HepG2 (cell line): ENCODE measurements around the gene RASSF8. TPM values are rescaled to one million over a fixed set of nuclear protein-coding genes. Genes with fewer than 3 reads are reported as not detected.

Experiments
- ATAC-seq: fragments of 200-7000 bp; cut with Tn5 transposase; 3 replicates; pipeline ENCODE4 v1.9.1; 2020; ENCODE audit warnings: mild to moderate bottlenecking, moderate library complexity
- BruUV-seq: library from RNA; stranded (reverse); fragments of 400-500 nt; replicated peaks from 2 replicates; lab custom pipeline; 2021; lab: Mats Ljungman, UMichigan
- CTCF ChIA-PET: fragments of 300-600 bp; formaldehyde crosslinking; extraction: SDS; loops from one replicate; lab custom pipeline; 2021; ENCODE audit warnings: low total read pairs, inconsistent platforms, low intra/inter-chr PET ratio; lab: Yijun Ruan, JAX
- POLR2A ChIA-PET: fragments of 350-600 bp; sonication (Branson Sonifier 250); formaldehyde crosslinking; loops from one replicate; lab custom pipeline; 2020; ENCODE audit warnings: antibody characterized with exemption, inconsistent platforms; lab: Yijun Ruan, JAX
- DNase-seq: peaks from one replicate; pipeline ENCODE4 v3.0.0-alpha.2; 2015; ENCODE audit warnings: low spot score
- FAIRE-seq: peaks from 3 replicates; lab custom pipeline; 2011; peaks lifted over from hg19 to GRCh38; lab: Jason Lieb, UNC
- H2AFZ ChIP-seq: one replicate; pipeline ENCODE4 v1.6.1; 2011; ENCODE audit warnings: low read length, inconsistent platforms
- H3K27ac ChIP-seq: fragments of 300-600 bp; 3 replicates; pipeline ENCODE4 v1.8.0; 2011; ENCODE audit warnings: mixed run types, mild to moderate bottlenecking, mixed read lengths, low read length, inconsistent platforms; ENCODE audit not compliant: insufficient read depth; ENCODE audit errors: extremely low read length
- H3K27me3 ChIP-seq, 2 experiments: fragments of 200-600 bp in 1 of 2; 2 replicates in 1 of 2; 3 replicates in 1 of 2; pipeline versions ENCODE4 v1.6.0 to v1.8.0; 2011; ENCODE audit warnings: low read length in 2 of 2, mild to moderate bottlenecking in 2 of 2, moderate library complexity in 2 of 2, inconsistent platforms in 1 of 2; ENCODE audit not compliant: insufficient read depth in 2 of 2, control insufficient read depth in 1 of 2
- H3K36me3 ChIP-seq, 2 experiments: fragments of 200-600 bp in 1 of 2; replicated peaks in 1 of 2; 2 replicates in 1 of 2; 3 replicates in 1 of 2; pipeline versions ENCODE4 v1.5.1 to v1.8.0; 2011; ENCODE audit warnings: low read length in 2 of 2, inconsistent platforms in 1 of 2; ENCODE audit not compliant: insufficient read depth in 2 of 2, control insufficient read depth in 1 of 2
- H3K4me1 ChIP-seq: 2 replicates; pipeline ENCODE4 v1.5.1; 2012; ENCODE audit warnings: low read length, inconsistent platforms; ENCODE audit not compliant: insufficient read depth
- H3K4me2 ChIP-seq: 2 replicates; pipeline ENCODE4 v1.6.0; 2011; ENCODE audit warnings: low read depth, low read length, inconsistent platforms
- H3K4me3 ChIP-seq, 3 experiments: fragments of 200-600 bp in 1 of 3; sonication (generic), shearing (Covaris generic) in 1 of 3; replicated peaks in 1 of 3; 2 replicates each; pipeline ENCODE4 v1.5.1; 2011 to 2016; ENCODE audit warnings: low read length in 3 of 3, inconsistent platforms in 2 of 3, low read depth in 2 of 3, mild to moderate bottlenecking in 2 of 3, control low read depth in 1 of 3, mixed read lengths in 1 of 3; ENCODE audit not compliant: insufficient read depth in 1 of 3
- H3K79me2 ChIP-seq: one replicate; pipeline ENCODE4 v1.6.1; 2011; ENCODE audit warnings: low read length, inconsistent platforms; ENCODE audit not compliant: insufficient read depth
- H3K9ac ChIP-seq: 2 replicates; pipeline ENCODE4 v1.6.0; 2011; ENCODE audit warnings: mild to moderate bottlenecking, low read depth, low read length, inconsistent platforms; ENCODE audit not compliant: insufficient read depth
- H3K9me3 ChIP-seq: 2 replicates; pipeline ENCODE4 v1.5.1; 2012; ENCODE audit warnings: mild to moderate bottlenecking, low read length
- H4K20me1 ChIP-seq: 2 replicates; pipeline ENCODE4 v1.6.0; 2011; ENCODE audit warnings: inconsistent platforms, mild to moderate bottlenecking, low read length, moderate library complexity; ENCODE audit not compliant: insufficient read depth
- ATF7 ChIP-seq, 2 experiments: fragments of 450-650 bp in 1 of 2; sonication (generic) in 1 of 2; formaldehyde crosslinking in 1 of 2; IDR thresholded peaks; 2 replicates each; pipeline versions ENCODE4 v1.4.0 to v1.6.1; 2016 to 2020; ENCODE audit warnings: antibody characterized with exemption in 1 of 2, mild to moderate bottlenecking in 1 of 2, missing genetic modification reagents in 1 of 2
- BHLHE40 ChIP-seq: IDR thresholded peaks from 2 replicates; pipeline ENCODE4 v1.6.1; 2011; ENCODE audit warnings: low read length, improper control_type of control experiment
- CERS6 ChIP-seq: sonication (generic); formaldehyde crosslinking; IDR thresholded peaks from 2 replicates; pipeline ENCODE4 v1.5.0; 2020; ENCODE audit warnings: missing genetic modification reagents
- HNF4A ChIP-seq: sonication (generic); formaldehyde crosslinking; IDR thresholded peaks from 2 replicates; pipeline ENCODE4 v1.4.0; 2020; ENCODE audit warnings: missing genetic modification reagents
- MTA1 ChIP-seq: sonication (generic); formaldehyde crosslinking; IDR thresholded peaks from 2 replicates; pipeline ENCODE4 v1.4.0; 2020; ENCODE audit warnings: missing genetic modification reagents, mild to moderate bottlenecking, borderline replicate concordance
- PPARG ChIP-seq: conservative IDR thresholded peaks from 2 replicates; pipeline ENCODE4 v1.6.1; 2016; ENCODE audit warnings: missing biosample characterization, missing genetic modification reagents
- ZFP37 ChIP-seq: sonication (generic); formaldehyde crosslinking; IDR thresholded peaks from 2 replicates; pipeline ENCODE4 v1.4.0; 2020; ENCODE audit warnings: missing genetic modification reagents, borderline replicate concordance
- ZNF281 ChIP-seq: sonication (generic); formaldehyde crosslinking; IDR thresholded peaks from 2 replicates; pipeline ENCODE4 v1.4.0; 2020; ENCODE audit warnings: missing genetic modification reagents, borderline replicate concordance
- ZNF687 ChIP-seq: sonication (generic); formaldehyde crosslinking; IDR thresholded peaks from 2 replicates; pipeline ENCODE4 v1.5.1; 2020; ENCODE audit warnings: mild to moderate bottlenecking, missing genetic modification reagents, moderate library complexity
- ZNF768 ChIP-seq: sonication (generic); formaldehyde crosslinking; IDR thresholded peaks from 2 replicates; pipeline ENCODE4 v1.4.0; 2020; ENCODE audit warnings: missing genetic modification reagents
- ZNF891 ChIP-seq: sonication (generic); formaldehyde crosslinking; IDR thresholded peaks from 2 replicates; pipeline ENCODE4 v1.5.0; 2020; ENCODE audit warnings: mild to moderate bottlenecking, missing genetic modification reagents
- WGBS: methylation state at CpG from one replicate; pipeline ENCODE4 v1.1.6; 2017; ENCODE audit warnings: low lambda C conversion rate; 5-methylcytosine and 5-hydroxymethylcytosine counted together
- in situ Hi-C: cut with HindIII; loops from 2 replicates; pipeline ENCODE4 v1.10.0; 2017; ENCODE audit warnings: low pct_unique_long_range_greater_than_20kb; ENCODE audit not compliant: extremely low pct_ligation_motif_present
- intact Hi-C: fragments of 100-400 bp; cut with micrococcal nuclease; formaldehyde crosslinking; loops from one replicate; pipeline ENCODE4 v1.10.0; 2022; ENCODE audit not compliant: unreplicated experiment
- polyA plus RNA-seq, 8 experiments: library from polyadenylated mRNA; depleted of rRNA in 3 of 8; stranded (reverse) in 7 of 8; unstranded in 1 of 8; fragments of >200 nt; fragmentation: Illumina TruSeq in 4 of 8; extraction: Trizol in 4 of 8; gene quantifications; 2 replicates each; pipeline versions ENCODE4 v1.2.1 to v1.2.3, GENCODE V29; 2011 to 2016; ENCODE audit warnings: low read depth in 4 of 8, missing spikeins in 1 of 8, mixed read lengths in 1 of 8; ENCODE audit not compliant: insufficient read depth in 1 of 8
- total RNA-seq, 5 experiments: library from RNA; depleted of rRNA; stranded (reverse); fragments of >200 nt; fragmentation: Illumina TruSeq; extraction: Trizol; gene quantifications; 2 replicates each; pipeline ENCODE4 v1.2.3, GENCODE V29; 2016; ENCODE audit warnings: low read depth in 1 of 5
- TF ChIP-seq, protein P1 (sequence below): sonication (generic); formaldehyde crosslinking; IDR thresholded peaks from 2 replicates; pipeline ENCODE4 v1.4.0; 2020; ENCODE audit warnings: missing genetic modification reagents
- TF ChIP-seq, protein P2 (sequence below): sonication (generic); formaldehyde crosslinking; IDR thresholded peaks from 2 replicates; pipeline ENCODE4 v1.9.0; 2021; ENCODE audit warnings: missing genetic modification reagents, borderline replicate concordance

The RASSF8 gene
- total and polyA plus RNA-seq, 2 of the 13 experiments (the other 11 are each of a cell fraction or from before 2014, with no cell fraction given): 0.82 to 9.2 TPM

GRCh38 chr12:26021534-26021933 is 63.1 kb downstream of the RASSF8 start:
- in situ Hi-C loops: no loop called here
- no peak for TF ChIP-seq ZNF281 (CRISPR knock-in tag)
- TF ChIP-seq ZNF891 (CRISPR knock-in tag): no peak
- TF ChIP-seq PPARG (CRISPR knock-in tag): no peak
- TF ChIP-seq ATF7 (IDR thresholded peaks at IDR 0.05): no peak
- no peak for TF ChIP-seq ATF7 (CRISPR knock-in tag; IDR thresholded peaks at IDR 0.05)
- TF ChIP-seq MTA1 (CRISPR knock-in tag): no peak
- TF ChIP-seq, protein P1, sequence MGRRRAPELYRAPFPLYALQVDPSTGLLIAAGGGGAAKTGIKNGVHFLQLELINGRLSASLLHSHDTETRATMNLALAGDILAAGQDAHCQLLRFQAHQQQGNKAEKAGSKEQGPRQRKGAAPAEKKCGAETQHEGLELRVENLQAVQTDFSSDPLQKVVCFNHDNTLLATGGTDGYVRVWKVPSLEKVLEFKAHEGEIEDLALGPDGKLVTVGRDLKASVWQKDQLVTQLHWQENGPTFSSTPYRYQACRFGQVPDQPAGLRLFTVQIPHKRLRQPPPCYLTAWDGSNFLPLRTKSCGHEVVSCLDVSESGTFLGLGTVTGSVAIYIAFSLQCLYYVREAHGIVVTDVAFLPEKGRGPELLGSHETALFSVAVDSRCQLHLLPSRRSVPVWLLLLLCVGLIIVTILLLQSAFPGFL: no peak
- no peak for TF ChIP-seq HNF4A
- TF ChIP-seq ZNF768 (CRISPR knock-in tag): no peak
- TF ChIP-seq, protein P2, sequence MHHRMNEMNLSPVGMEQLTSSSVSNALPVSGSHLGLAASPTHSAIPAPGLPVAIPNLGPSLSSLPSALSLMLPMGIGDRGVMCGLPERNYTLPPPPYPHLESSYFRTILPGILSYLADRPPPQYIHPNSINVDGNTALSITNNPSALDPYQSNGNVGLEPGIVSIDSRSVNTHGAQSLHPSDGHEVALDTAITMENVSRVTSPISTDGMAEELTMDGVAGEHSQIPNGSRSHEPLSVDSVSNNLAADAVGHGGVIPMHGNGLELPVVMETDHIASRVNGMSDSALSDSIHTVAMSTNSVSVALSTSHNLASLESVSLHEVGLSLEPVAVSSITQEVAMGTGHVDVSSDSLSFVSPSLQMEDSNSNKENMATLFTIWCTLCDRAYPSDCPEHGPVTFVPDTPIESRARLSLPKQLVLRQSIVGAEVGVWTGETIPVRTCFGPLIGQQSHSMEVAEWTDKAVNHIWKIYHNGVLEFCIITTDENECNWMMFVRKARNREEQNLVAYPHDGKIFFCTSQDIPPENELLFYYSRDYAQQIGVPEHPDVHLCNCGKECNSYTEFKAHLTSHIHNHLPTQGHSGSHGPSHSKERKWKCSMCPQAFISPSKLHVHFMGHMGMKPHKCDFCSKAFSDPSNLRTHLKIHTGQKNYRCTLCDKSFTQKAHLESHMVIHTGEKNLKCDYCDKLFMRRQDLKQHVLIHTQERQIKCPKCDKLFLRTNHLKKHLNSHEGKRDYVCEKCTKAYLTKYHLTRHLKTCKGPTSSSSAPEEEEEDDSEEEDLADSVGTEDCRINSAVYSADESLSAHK (CRISPR knock-in tag): no peak
- no peak for TF ChIP-seq ZNF687 (CRISPR knock-in tag)
- no peak for TF ChIP-seq BHLHE40
- no peak for TF ChIP-seq CERS6
- TF ChIP-seq ZFP37 (CRISPR knock-in tag): no peak

More at GRCh38 chr12:26021534-26021933, 63.1 kb downstream of the RASSF8 start:
- no peaks in the 10 kb centered on the region for H4K20me1 ChIP-seq
- no TSS peak for BruUV-seq
- no peak overlapping the region for H3K4me2 ChIP-seq
- intact Hi-C loops: loop anchor here (2.0 kb wide), 1 partner anchor 343 kb away; no protein-coding TSS in a partner anchor
- no peaks in the 10 kb centered on the region for H3K79me2 ChIP-seq
- no peak for DNase-seq
- H3K27ac ChIP-seq: no peak overlapping the region
- H3K36me3 ChIP-seq: no peaks in the 10 kb centered on the region
- no peak for ATAC-seq
- ChIA-PET POLR2A (no interaction called here), CTCF (no interaction called here)
- no peaks in the 10 kb centered on the region; a peak in 1 of 5 replicates for H3K27me3 ChIP-seq
- H3K4me3 ChIP-seq: no peak overlapping the region
- no peaks in the 10 kb centered on the region for H3K9me3 ChIP-seq
- no peak for FAIRE-seq
- H3K9ac ChIP-seq: no peak overlapping the region
- H2AFZ ChIP-seq: no peak overlapping the region
- 0% methylated on average over 1 of the region's 2 CpGs for WGBS
- H3K4me1 ChIP-seq: no peaks in the 10 kb centered on the region
